Caco-2 (cell line): ENCODE measurements around the gene DIO3. TPM values are rescaled to one million over a fixed set of nuclear protein-coding genes. Genes with fewer than 3 reads are reported as not detected.

Experiments
- BruUV-seq: library from RNA; stranded (reverse); fragments of 400-500 nt; replicated peaks from 2 replicates; lab custom pipeline; 2021; lab: Mats Ljungman, UMichigan
- CTCF ChIA-PET: fragments of 300-600 bp; sonication (Branson Sonifier 250); formaldehyde crosslinking; loops from one replicate; lab custom pipeline; 2022; ENCODE audit warnings: antibody characterized with exemption; lab: Charles Lee
- POLR2A ChIA-PET: fragments of 300-600 bp; sonication (Branson Sonifier 250); formaldehyde crosslinking; loops from one replicate; lab custom pipeline; 2022; ENCODE audit warnings: antibody characterized with exemption; lab: Charles Lee
- DNase-seq, 2 experiments: peaks; one replicate each; pipeline versions ENCODE4 v3.0.0 to v3.0.0-alpha.2; 2020 to 2022
- H3K27me3 ChIP-seq: replicated peaks from 2 replicates; pipeline ENCODE4 v1.6.0; 2011; ENCODE audit warnings: low read length; ENCODE audit not compliant: control insufficient read depth, insufficient read depth
- H3K36me3 ChIP-seq: 2 replicates; pipeline ENCODE4 v1.5.1; 2011; ENCODE audit warnings: low read length; ENCODE audit not compliant: control insufficient read depth, insufficient read depth
- H3K4me1 ChIP-seq: fragments of 250-450 bp; sonication (Bioruptor Pico); 2 replicates; pipeline ENCODE4 v1.5.1; 2020; ENCODE audit warnings: mild to moderate bottlenecking
- H3K4me3 ChIP-seq: 2 replicates; pipeline ENCODE4 v1.5.1; 2011; ENCODE audit warnings: low read depth, mild to moderate bottlenecking, control low read depth, low read length
- H3K9me3 ChIP-seq: fragments of 250-450 bp; sonication (Bioruptor Pico); 2 replicates; pipeline ENCODE4 v1.5.1; 2020; ENCODE audit warnings: mild to moderate bottlenecking, moderate library complexity
- H3K27ac Mint-ChIP-seq: one replicate; pipeline ENCODE4 v1.8.0; 2022; ENCODE audit warnings: mixed read lengths; ENCODE audit not compliant: unreplicated experiment
- H3K27me3 Mint-ChIP-seq: one replicate; pipeline ENCODE4 v1.8.0; 2022; ENCODE audit warnings: mixed read lengths; ENCODE audit not compliant: insufficient read depth, unreplicated experiment
- H3K36me3 Mint-ChIP-seq: one replicate; pipeline ENCODE4 v1.8.0; 2022; ENCODE audit warnings: mild to moderate bottlenecking, mixed read lengths; ENCODE audit not compliant: insufficient read depth, unreplicated experiment
- H3K4me1 Mint-ChIP-seq: one replicate; pipeline ENCODE4 v1.8.0; 2022; ENCODE audit warnings: low read depth, mixed read lengths; ENCODE audit not compliant: unreplicated experiment
- H3K4me3 Mint-ChIP-seq: one replicate; pipeline ENCODE4 v1.8.0; 2022; ENCODE audit warnings: mild to moderate bottlenecking, moderate library complexity, mixed read lengths; ENCODE audit not compliant: unreplicated experiment
- H3K9me3 Mint-ChIP-seq: one replicate; pipeline ENCODE4 v1.8.0; 2022; ENCODE audit warnings: mixed read lengths; ENCODE audit not compliant: unreplicated experiment
- intact Hi-C: fragments of 100-400 bp; cut with micrococcal nuclease; formaldehyde crosslinking; loops from one replicate; pipeline ENCODE4 v1.10.0; 2022; ENCODE audit not compliant: unreplicated experiment
- total RNA-seq: library from RNA; stranded (reverse); gene quantifications from 2 replicates; pipeline ENCODE4 v1.2.3, GENCODE V29; 2022
- TF ChIP-seq, protein P1 (sequence below), 2 experiments: fragments of 200-600 bp in 1 of 2; IDR thresholded peaks; 1 replicate in 1 of 2; 2 replicates in 1 of 2; pipeline versions ENCODE4 v1.5.1 to v1.8.0; 2011 to 2022; ENCODE audit warnings: antibody characterized with exemption in 1 of 2, control low read depth in 1 of 2, inconsistent platforms in 1 of 2, low read depth in 1 of 2, low read length in 1 of 2, mild to moderate bottlenecking in 1 of 2, moderate library complexity in 1 of 2; ENCODE audit not compliant: insufficient read depth in 1 of 2, severe bottlenecking in 1 of 2, unreplicated experiment in 1 of 2

The DIO3 gene
- total RNA-seq, 1 experiment from 2014 or later, result 0.41 TPM

DNA sequence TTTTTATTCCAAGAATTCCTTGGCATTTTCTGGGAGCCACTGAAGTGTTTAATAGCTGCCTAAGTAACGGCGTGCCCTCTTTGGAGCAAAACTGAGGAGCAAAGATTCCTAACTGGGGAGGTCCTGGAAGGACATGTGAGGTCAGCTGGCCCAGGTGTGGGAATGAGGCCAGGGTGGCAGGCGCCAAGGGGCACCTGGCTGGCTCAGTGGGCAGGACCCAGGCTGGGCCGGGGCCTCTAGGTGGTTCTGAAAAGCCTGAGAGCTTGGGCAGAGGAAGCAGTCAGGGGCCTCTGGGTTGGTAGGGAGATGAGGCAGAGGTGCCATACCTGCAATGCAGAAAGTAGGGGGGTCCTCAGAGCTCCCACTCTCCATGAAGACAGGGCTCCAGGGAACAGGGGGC is 27.1 kb upstream of the DIO3 start:
- POLR2A ChIA-PET, result no interaction called here
- H3K36me3 ChIP-seq, result no peaks in the 10 kb centered on the region
- no peaks in the 10 kb centered on the region for H3K27me3 ChIP-seq
- intact Hi-C loops, result no loop called here
- no peak for DNase-seq
- TF ChIP-seq, protein P1, sequence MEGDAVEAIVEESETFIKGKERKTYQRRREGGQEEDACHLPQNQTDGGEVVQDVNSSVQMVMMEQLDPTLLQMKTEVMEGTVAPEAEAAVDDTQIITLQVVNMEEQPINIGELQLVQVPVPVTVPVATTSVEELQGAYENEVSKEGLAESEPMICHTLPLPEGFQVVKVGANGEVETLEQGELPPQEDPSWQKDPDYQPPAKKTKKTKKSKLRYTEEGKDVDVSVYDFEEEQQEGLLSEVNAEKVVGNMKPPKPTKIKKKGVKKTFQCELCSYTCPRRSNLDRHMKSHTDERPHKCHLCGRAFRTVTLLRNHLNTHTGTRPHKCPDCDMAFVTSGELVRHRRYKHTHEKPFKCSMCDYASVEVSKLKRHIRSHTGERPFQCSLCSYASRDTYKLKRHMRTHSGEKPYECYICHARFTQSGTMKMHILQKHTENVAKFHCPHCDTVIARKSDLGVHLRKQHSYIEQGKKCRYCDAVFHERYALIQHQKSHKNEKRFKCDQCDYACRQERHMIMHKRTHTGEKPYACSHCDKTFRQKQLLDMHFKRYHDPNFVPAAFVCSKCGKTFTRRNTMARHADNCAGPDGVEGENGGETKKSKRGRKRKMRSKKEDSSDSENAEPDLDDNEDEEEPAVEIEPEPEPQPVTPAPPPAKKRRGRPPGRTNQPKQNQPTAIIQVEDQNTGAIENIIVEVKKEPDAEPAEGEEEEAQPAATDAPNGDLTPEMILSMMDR (IDR thresholded peaks at IDR 0.05; ENCODE audit: insufficient read depth in 1 of 2, low read depth in 1 of 2, low read length in 1 of 2, severe bottlenecking in 1 of 2, unreplicated experiment in 1 of 2), result no peak
- Mint-ChIP-seq H3K4me3 (no peak overlapping the region), H3K27ac (no peak overlapping the region), H3K27me3 (no peaks in the 10 kb centered on the region), H3K9me3 (no peaks in the 10 kb centered on the region), H3K36me3 (no peaks in the 10 kb centered on the region), H3K4me1 (no peaks in the 10 kb centered on the region)
- H3K4me3 ChIP-seq, result no peak overlapping the region
- CTCF ChIA-PET, result no interaction called here
- no peaks in the 10 kb centered on the region for H3K9me3 ChIP-seq
- H3K4me1 ChIP-seq, result no peaks in the 10 kb centered on the region
- BruUV-seq, result no TSS peak

DNA sequence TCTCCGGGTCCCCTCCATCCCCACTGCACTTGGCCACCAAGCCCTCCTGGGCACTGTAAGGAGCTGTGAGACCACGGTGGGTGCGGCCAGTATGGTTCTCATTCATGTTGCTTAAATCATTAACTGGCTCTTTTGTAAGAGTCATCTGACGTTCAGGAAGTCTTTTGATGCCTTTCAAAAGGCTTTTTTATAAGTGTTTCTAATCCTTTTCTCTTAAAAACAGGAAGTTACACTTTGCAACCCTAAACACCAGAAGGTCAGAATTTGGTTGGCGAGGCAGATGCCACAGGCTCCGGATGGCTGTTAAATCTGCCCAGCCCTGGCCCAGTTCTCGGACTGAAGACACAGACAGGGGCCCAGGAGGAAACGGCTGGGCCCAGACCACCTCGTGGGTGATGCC is 26.1 kb upstream of the DIO3 start:
- Histone ChIP-seq H3K9me3 (no peaks in the 10 kb centered on the region), H3K4me1 (no peaks in the 10 kb centered on the region), H3K4me3 (no peak overlapping the region), H3K36me3 (no peaks in the 10 kb centered on the region), H3K27me3 (no peaks in the 10 kb centered on the region)
- Mint-ChIP-seq H3K27ac (no peak overlapping the region), H3K36me3 (no peaks in the 10 kb centered on the region), H3K4me1 (no peaks in the 10 kb centered on the region), H3K9me3 (no peaks in the 10 kb centered on the region), H3K27me3 (no peaks in the 10 kb centered on the region), H3K4me3 (no peak overlapping the region)
- POLR2A ChIA-PET, result no interaction called here
- TF ChIP-seq, protein P1 (IDR thresholded peaks at IDR 0.05; ENCODE audit: insufficient read depth in 1 of 2, low read depth in 1 of 2, low read length in 1 of 2, severe bottlenecking in 1 of 2, unreplicated experiment in 1 of 2), result no peak
- no peak for DNase-seq
- intact Hi-C loops, result no loop called here
- BruUV-seq, result no TSS peak
- CTCF ChIA-PET, result no interaction called here

GRCh38 chr14:101535701-101536207 is 25.5 kb upstream of the DIO3 start:
- no peaks in the 10 kb centered on the region for H3K27me3 ChIP-seq
- Mint-ChIP-seq H3K36me3 (no peaks in the 10 kb centered on the region), H3K9me3 (no peaks in the 10 kb centered on the region), H3K27ac (peak overlapping the region; percentile 30), H3K4me1 (no peaks in the 10 kb centered on the region), H3K4me3 (no peak overlapping the region), H3K27me3 (no peaks in the 10 kb centered on the region)
- TF ChIP-seq, protein P1 (IDR thresholded peaks at IDR 0.05; ENCODE audit: insufficient read depth in 1 of 2, low read depth in 1 of 2, low read length in 1 of 2, severe bottlenecking in 1 of 2, unreplicated experiment in 1 of 2), result no peak
- ChIA-PET CTCF (no interaction called here), POLR2A (no interaction called here)
- no peaks in the 10 kb centered on the region for H3K4me1 ChIP-seq
- BruUV-seq, result no TSS peak
- intact Hi-C loops, result no loop called here
- no peak for DNase-seq
- no peaks in the 10 kb centered on the region for H3K36me3 ChIP-seq
- no peaks in the 10 kb centered on the region for H3K9me3 ChIP-seq
- no peak overlapping the region for H3K4me3 ChIP-seq
